Ovary (tissue), 3 donors: Measurements from ENCODE around the gene LSAMP.

Experiments used
- CTCF ChIP-seq, 3 donors: fragments of 450-650 bp in 2 of 3; fragments of 200-600 bp in 1 of 3; IDR thresholded peaks; one replicate each; pipeline versions ENCODE4 v1.5.1 to v1.8.0; 2016 to 2022; ENCODE audit warnings: antibody characterized with exemption in 3 of 3, mild to moderate bottlenecking in 1 of 3
- POLR2A ChIP-seq: fragments of 450-650 bp; IDR thresholded peaks from one replicate; pipeline ENCODE4 v1.6.1; 2017; ENCODE audit warnings: antibody characterized with exemption, mild to moderate bottlenecking, moderate library complexity
- donor health status: DM: no; HTN: no; CAD: no.

- TF ChIP-seq CTCF (IDR thresholded peaks at IDR 0.05) (no peak), POLR2A (no peak)
Measured at GRCh38 chr3:116001151-116001621, 444.1 kb downstream of the LSAMP start.
